Panc1 (cell line): ENCODE data around the gene TEX35. TPM values are rescaled to one million over a fixed set of nuclear protein-coding genes. Genes with fewer than 3 reads are reported as not detected.

Experiments used
- ATAC-seq: fragments of 200-7000 bp; cut with Tn5 transposase; 2 replicates; pipeline ENCODE4 v1.9.1; 2020; ENCODE audit warnings: mild to moderate bottlenecking, moderate library complexity
- BruUV-seq: library from RNA; stranded (reverse); fragments of 400-500 nt; replicated peaks from 2 replicates; lab custom pipeline; 2021; lab: Mats Ljungman, UMichigan
- CTCF ChIA-PET: fragments of 300-600 bp; sonication (Branson Sonifier 250); formaldehyde crosslinking; loops from one replicate; lab custom pipeline; 2022; ENCODE audit warnings: antibody characterized with exemption; lab: Charles Lee
- POLR2A ChIA-PET: fragments of 300-600 bp; sonication (Branson Sonifier 250); formaldehyde crosslinking; loops from one replicate; lab custom pipeline; 2022; ENCODE audit warnings: antibody characterized with exemption; lab: Charles Lee
- DNase-seq: peaks from one replicate; pipeline ENCODE4 v3.0.0-alpha.2; 2010; ENCODE audit warnings: low read depth, low spot score
- H3K27ac ChIP-seq: 2 replicates; pipeline ENCODE4 v1.5.1; 2011; ENCODE audit warnings: mild to moderate bottlenecking, low read length, inconsistent platforms
- H3K27me3 ChIP-seq: fragments of 200-500 bp; sonication (Bioruptor generic); 2 replicates; pipeline ENCODE4 v1.6.0; 2014; ENCODE audit warnings: low read length, inconsistent platforms; ENCODE audit not compliant: control insufficient read depth, insufficient read depth
- H3K36me3 ChIP-seq: fragments of 200-500 bp; sonication (Bioruptor generic); 2 replicates; pipeline ENCODE4 v1.5.1; 2014; ENCODE audit warnings: inconsistent platforms, mild to moderate bottlenecking, low read length, moderate library complexity; ENCODE audit not compliant: control insufficient read depth, insufficient read depth
- H3K4me1 ChIP-seq: 2 replicates; pipeline ENCODE4 v1.5.1; 2011; ENCODE audit warnings: inconsistent platforms, mild to moderate bottlenecking, low read length, moderate library complexity; ENCODE audit not compliant: control insufficient read depth, insufficient read depth
- H3K4me3 ChIP-seq, 2 experiments: 2 replicates each; pipeline ENCODE4 v1.5.1; 2011 to 2012; ENCODE audit warnings: low read depth in 2 of 2, low read length in 2 of 2, mild to moderate bottlenecking in 2 of 2, inconsistent platforms in 1 of 2, moderate library complexity in 1 of 2
- H3K9me3 ChIP-seq: fragments of 200-500 bp; sonication (Bioruptor generic); 2 replicates; pipeline ENCODE4 v1.5.1; 2014; ENCODE audit warnings: low read depth, mild to moderate bottlenecking, inconsistent platforms, low read length, moderate library complexity; ENCODE audit not compliant: control insufficient read depth, insufficient read depth
- CTCF ChIP-seq: fragments of 450-650 bp; IDR thresholded peaks from 2 replicates; pipeline ENCODE4 v1.5.1; 2017; ENCODE audit warnings: mild to moderate bottlenecking
- POLR2AphosphoS5 ChIP-seq: IDR thresholded peaks from 2 replicates; pipeline ENCODE4 v1.6.1; 2012; ENCODE audit warnings: mild to moderate bottlenecking, low read depth, low read length, moderate library complexity
- SIN3A ChIP-seq: IDR thresholded peaks from 2 replicates; pipeline ENCODE4 v1.6.1; 2012; ENCODE audit warnings: low read depth, mild to moderate bottlenecking, low read length, moderate library complexity, borderline replicate concordance; ENCODE audit not compliant: insufficient read depth
- TCF7L2 ChIP-seq: IDR thresholded peaks from 2 replicates; pipeline ENCODE4 v1.6.1; 2011; ENCODE audit warnings: mild to moderate bottlenecking, low read depth, low read length, inconsistent platforms
- in situ Hi-C: cut with HindIII; loops from 2 replicates; pipeline ENCODE4 v1.10.0; 2016; ENCODE audit warnings: low sequenced_read_pairs, low pct_unique_long_range_greater_than_20kb
- intact Hi-C: fragments of 100-400 bp; cut with micrococcal nuclease; formaldehyde crosslinking; loops from one replicate; pipeline ENCODE4 v1.10.0; 2022; ENCODE audit not compliant: unreplicated experiment
- total RNA-seq: library from RNA; stranded (reverse); gene quantifications from one replicate; pipeline ENCODE4 v1.2.1, GENCODE V29; 2021; ENCODE audit not compliant: unreplicated experiment
- TF ChIP-seq, protein P1 (sequence below), 2 experiments: IDR thresholded peaks; 2 replicates each; pipeline ENCODE4 v1.6.1; 2011 to 2012; ENCODE audit warnings: low read depth in 2 of 2, control low read depth in 1 of 2, low read length in 1 of 2, mild to moderate bottlenecking in 1 of 2, moderate library complexity in 1 of 2; ENCODE audit not compliant: insufficient read depth in 1 of 2

TEX35 gene
- total RNA-seq, 1 experiment from 2014 or later = not detected

- Histone ChIP-seq H3K4me3 (no peak overlapping the region), H3K36me3 (no peaks in the 10 kb centered on the region), H3K27ac (no peak overlapping the region), H3K27me3 (no peaks in the 10 kb centered on the region), H3K4me1 (no peaks in the 10 kb centered on the region), H3K9me3 (no peaks in the 10 kb centered on the region)
- ATAC-seq (no peak), DNase-seq (no peak)
- POLR2A ChIA-PET = interaction anchor here (0.6 kb wide), 1 partner anchor 56 kb away, joined by 11 read pairs; no protein-coding TSS in a partner anchor
- intact Hi-C loops (no loop called here), in situ Hi-C loops (no loop called here)
- CTCF ChIA-PET = no interaction called here
- BruUV-seq = no TSS peak
- TF ChIP-seq, protein P1, sequence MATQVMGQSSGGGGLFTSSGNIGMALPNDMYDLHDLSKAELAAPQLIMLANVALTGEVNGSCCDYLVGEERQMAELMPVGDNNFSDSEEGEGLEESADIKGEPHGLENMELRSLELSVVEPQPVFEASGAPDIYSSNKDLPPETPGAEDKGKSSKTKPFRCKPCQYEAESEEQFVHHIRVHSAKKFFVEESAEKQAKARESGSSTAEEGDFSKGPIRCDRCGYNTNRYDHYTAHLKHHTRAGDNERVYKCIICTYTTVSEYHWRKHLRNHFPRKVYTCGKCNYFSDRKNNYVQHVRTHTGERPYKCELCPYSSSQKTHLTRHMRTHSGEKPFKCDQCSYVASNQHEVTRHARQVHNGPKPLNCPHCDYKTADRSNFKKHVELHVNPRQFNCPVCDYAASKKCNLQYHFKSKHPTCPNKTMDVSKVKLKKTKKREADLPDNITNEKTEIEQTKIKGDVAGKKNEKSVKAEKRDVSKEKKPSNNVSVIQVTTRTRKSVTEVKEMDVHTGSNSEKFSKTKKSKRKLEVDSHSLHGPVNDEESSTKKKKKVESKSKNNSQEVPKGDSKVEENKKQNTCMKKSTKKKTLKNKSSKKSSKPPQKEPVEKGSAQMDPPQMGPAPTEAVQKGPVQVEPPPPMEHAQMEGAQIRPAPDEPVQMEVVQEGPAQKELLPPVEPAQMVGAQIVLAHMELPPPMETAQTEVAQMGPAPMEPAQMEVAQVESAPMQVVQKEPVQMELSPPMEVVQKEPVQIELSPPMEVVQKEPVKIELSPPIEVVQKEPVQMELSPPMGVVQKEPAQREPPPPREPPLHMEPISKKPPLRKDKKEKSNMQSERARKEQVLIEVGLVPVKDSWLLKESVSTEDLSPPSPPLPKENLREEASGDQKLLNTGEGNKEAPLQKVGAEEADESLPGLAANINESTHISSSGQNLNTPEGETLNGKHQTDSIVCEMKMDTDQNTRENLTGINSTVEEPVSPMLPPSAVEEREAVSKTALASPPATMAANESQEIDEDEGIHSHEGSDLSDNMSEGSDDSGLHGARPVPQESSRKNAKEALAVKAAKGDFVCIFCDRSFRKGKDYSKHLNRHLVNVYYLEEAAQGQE (IDR thresholded peaks at IDR 0.05; ENCODE audit: insufficient read depth in 1 of 2, low read depth in 2 of 2, low read length in 1 of 2) = no peak
- TF ChIP-seq POLR2AphosphoS5 = no peak
- TF ChIP-seq SIN3A = no peak
- TF ChIP-seq TCF7L2 = no peak
- no peak for TF ChIP-seq CTCF
These were observed 18.3 kb upstream of the TEX35 start for GRCh38 chr1:178494569-178494971.

DNA sequence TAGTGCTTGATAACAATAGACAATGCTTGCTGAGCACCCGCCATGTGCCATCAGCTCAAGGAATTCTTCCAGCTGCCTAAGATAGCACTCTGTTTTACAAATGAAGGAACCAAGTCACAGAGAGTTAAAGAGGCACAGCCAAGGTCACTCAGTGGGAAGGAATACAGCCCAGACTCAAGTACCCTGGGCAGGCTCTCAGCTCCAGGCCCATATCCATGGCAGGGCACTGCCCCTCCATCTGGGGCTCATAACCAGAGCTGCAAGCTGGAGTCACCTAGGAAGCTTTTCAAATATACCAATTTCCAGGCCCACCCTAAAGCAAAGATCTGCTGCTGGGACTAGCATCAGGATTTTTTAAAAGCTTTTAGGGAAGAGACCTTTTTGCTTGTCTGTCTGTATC lies 17.8 kb upstream of the TEX35 start:
- TF ChIP-seq POLR2AphosphoS5 (no peak), CTCF (no peak), SIN3A (no peak), TCF7L2 (no peak)
- TF ChIP-seq, protein P1 (IDR thresholded peaks at IDR 0.05; ENCODE audit: insufficient read depth in 1 of 2, low read depth in 2 of 2, low read length in 1 of 2) = no peak
- Histone ChIP-seq H3K9me3 (no peaks in the 10 kb centered on the region), H3K27ac (no peak overlapping the region), H3K36me3 (no peaks in the 10 kb centered on the region), H3K27me3 (no peaks in the 10 kb centered on the region), H3K4me1 (no peaks in the 10 kb centered on the region), H3K4me3 (no peak overlapping the region)
- ATAC-seq = no peak
- CTCF ChIA-PET = no interaction called here
- no peak for DNase-seq
- intact Hi-C loops (no loop called here), in situ Hi-C loops (no loop called here)
- BruUV-seq = no TSS peak
- POLR2A ChIA-PET = interaction anchor here (0.6 kb wide), 2 partner anchors 41 to 57 kb away, joined by 11 to 18 read pairs; no protein-coding TSS in a partner anchor
